Activated naive CD8-positive, alpha-beta T cell treated with anti-CD3 and anti-CD28 coated beads, Interleukin-2, amount 10 ng/mL, durations not matched to agents 7 days and 5 days (primary cell): ENCODE measurements around the gene WNT7A. TPM values are rescaled to one million over a fixed set of nuclear protein-coding genes. Genes with fewer than 3 reads are reported as not detected.
"Not testable (repeated sequence)": the region's sequence is repeated elsewhere in the genome, so short reads cannot be mapped to it uniquely, and the experiment has no call there.

ENCODE experiments used
- ATAC-seq: fragments of 150-1000 bp; cut with Tn5 transposase; one replicate; pipeline ENCODE4 v1.10.0; 2021; ENCODE audit warnings: low read depth, moderate library complexity
- POLR2A ChIA-PET: fragments of 350-600 bp; sonication (Branson Sonifier 250); formaldehyde crosslinking; loops from one replicate; lab custom pipeline; 2021; ENCODE audit warnings: antibody characterized with exemption; lab: Charles Lee
- DNase-seq: peaks from one replicate; pipeline ENCODE4 v3.0.0; 2021
- H3K27ac Mint-ChIP-seq: one replicate; pipeline ENCODE4 v1.8.0; 2022; ENCODE audit warnings: mild to moderate bottlenecking, mixed read lengths
- H3K27me3 Mint-ChIP-seq: one replicate; pipeline ENCODE4 v1.8.0; 2022; ENCODE audit warnings: mild to moderate bottlenecking, moderate library complexity, mixed read lengths
- H3K36me3 Mint-ChIP-seq: one replicate; pipeline ENCODE4 v1.8.0; 2021; ENCODE audit warnings: mild to moderate bottlenecking, mixed read lengths
- H3K4me1 Mint-ChIP-seq: one replicate; pipeline ENCODE4 v1.8.0; 2021; ENCODE audit warnings: mixed read lengths
- H3K4me3 Mint-ChIP-seq: one replicate; pipeline ENCODE4 v1.8.0; 2022; ENCODE audit warnings: mild to moderate bottlenecking, moderate library complexity, mixed read lengths
- H3K9me3 Mint-ChIP-seq: one replicate; pipeline ENCODE4 v1.8.0; 2021; ENCODE audit warnings: mixed read lengths
- total RNA-seq, 2 experiments: library from RNA; stranded (reverse); gene quantifications; one replicate each; pipeline ENCODE4 v1.2.3, GENCODE V29; 2021

Gene WNT7A
- total RNA-seq, 2 experiments from 2014 or later, result 1.5 TPM

DNA sequence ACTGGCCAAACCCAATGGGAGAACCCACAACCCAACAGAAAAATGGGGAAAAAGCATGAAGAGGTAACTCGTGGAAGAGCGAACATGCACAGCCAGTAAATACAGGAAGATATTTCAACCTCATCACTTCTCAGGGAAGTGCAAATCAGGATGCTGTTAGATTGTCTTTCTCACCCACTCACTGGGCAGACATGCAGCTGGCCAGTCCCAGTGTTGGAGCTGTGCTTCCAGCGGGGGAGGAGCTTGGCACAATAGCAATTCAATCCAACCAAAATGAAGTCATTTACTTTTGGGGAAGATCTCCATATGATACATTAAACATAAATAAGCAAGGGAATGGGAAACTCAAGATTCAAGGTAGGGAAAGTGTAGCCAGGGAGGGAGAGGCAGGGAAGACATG, 12.1 kb downstream of the WNT7A start:
- peaks cover 17% of the 10 kb centered on the region for H3K4me1 Mint-ChIP-seq
- peaks cover 2% of the 10 kb centered on the region for H3K36me3 Mint-ChIP-seq
- POLR2A ChIA-PET, result no interaction called here
- DNase-seq (no peak), ATAC-seq (no peak)
- H3K27me3 Mint-ChIP-seq, result peaks cover 15% of the 10 kb centered on the region
- no peak overlapping the region for H3K27ac Mint-ChIP-seq
- H3K9me3 Mint-ChIP-seq, result no peaks in the 10 kb centered on the region
- H3K4me3 Mint-ChIP-seq, result no peak overlapping the region

DNA sequence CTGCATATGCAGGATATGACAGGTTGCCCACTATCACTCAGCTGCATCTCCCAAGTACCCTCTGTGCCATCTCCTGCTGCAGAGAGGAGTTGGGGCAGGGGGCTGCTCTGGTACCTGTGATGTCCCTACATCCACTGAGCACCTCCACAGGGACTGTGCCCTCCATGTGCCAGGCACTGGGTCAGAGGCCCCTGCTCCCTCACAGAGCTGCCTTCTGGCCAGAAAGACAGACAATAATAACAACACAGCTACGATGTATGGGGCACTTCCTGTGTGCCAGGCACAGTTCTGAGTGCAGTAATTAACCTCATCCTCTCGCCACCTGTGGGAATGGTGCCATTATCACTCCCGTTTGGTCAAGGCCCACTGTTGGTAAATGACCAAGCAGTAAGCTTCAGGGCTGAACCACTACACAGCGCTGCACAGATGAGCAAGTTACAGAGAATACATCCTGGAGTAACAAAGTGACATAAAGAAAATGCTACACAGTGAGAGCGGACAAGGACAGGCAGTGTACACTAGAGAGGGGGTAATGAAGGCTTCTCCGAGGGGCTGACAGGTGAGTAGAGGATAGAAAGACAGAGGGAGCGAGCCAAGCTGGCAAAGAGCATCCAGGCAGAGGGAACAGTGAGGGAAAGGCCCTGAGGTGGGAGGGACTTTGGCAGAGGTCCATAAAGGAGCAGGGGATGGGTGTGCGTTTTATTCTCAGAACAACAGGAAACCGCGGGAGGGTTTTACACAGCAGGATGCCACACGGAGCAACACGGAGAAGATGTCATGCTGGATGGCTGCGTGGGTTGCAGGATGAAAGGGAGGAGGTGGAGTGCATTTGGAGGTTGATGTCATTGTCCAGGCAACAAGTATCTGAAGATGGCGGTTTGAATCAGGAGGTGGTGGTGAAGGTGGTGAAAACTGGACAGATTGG, 13.6 kb downstream of the WNT7A start:
- Mint-ChIP-seq H3K9me3 (no peaks in the 10 kb centered on the region), H3K27ac (peak overlapping the region; percentile 79), H3K27me3 (peaks cover 19% of the 10 kb centered on the region), H3K4me1 (peaks cover 17% of the 10 kb centered on the region), H3K4me3 (peak overlapping the region; percentile 63), H3K36me3 (peaks cover 2% of the 10 kb centered on the region)
- ATAC-seq, result peak; percentile 80
- DNase-seq, result peak; percentile 47
- POLR2A ChIA-PET, result interaction anchor here (0.7 to 0.9 kb wide), 2 partner anchors 147 to 256 kb away, joined by 3 to 4 read pairs; no protein-coding TSS in a partner anchor

DNA sequence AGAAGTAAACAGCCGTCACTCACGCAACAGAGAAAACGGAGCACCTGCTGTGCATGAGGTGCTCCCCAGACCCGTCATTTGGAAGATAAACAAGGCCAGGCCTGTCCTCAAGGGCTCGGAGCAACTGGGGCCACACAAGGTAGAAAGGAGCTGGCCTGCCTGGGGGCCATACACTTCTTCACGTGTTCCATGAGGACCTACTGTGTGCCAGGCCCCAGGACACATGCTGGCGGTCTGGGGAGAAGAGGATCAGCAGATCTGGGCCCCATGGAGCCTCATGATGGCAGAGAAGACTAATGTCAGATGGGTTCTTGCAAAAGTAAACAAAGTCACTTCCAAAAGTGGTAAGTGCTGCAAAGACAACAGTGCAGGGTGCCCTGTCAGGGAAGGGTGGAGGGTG, 14.3 kb downstream of the WNT7A start:
- Mint-ChIP-seq H3K36me3 (peaks cover 2% of the 10 kb centered on the region), H3K4me1 (peaks cover 17% of the 10 kb centered on the region), H3K27me3 (peaks cover 19% of the 10 kb centered on the region), H3K4me3 (no peak overlapping the region), H3K27ac (peak overlapping the region; percentile 42), H3K9me3 (no peaks in the 10 kb centered on the region)
- ATAC-seq, result no peak
- POLR2A ChIA-PET, result interaction anchor here (0.9 kb wide), 1 partner anchor 257 kb away, joined by 4 read pairs; no protein-coding TSS in a partner anchor
- DNase-seq, result no peak

GRCh38 chr3:13865106-13865505, 14.8 kb downstream of the WNT7A start:
- H3K27ac Mint-ChIP-seq, result peak overlapping the region; percentile 42
- no peak overlapping the region for H3K4me3 Mint-ChIP-seq
- peaks cover 17% of the 10 kb centered on the region for H3K4me1 Mint-ChIP-seq
- peaks cover 2% of the 10 kb centered on the region for H3K36me3 Mint-ChIP-seq
- ATAC-seq (no peak), DNase-seq (no peak)
- no peaks in the 10 kb centered on the region for H3K9me3 Mint-ChIP-seq
- POLR2A ChIA-PET, result no interaction called here
- peaks cover 19% of the 10 kb centered on the region for H3K27me3 Mint-ChIP-seq

GRCh38 chr3:13863965-13864595, 15.8 kb downstream of the WNT7A start:
- Mint-ChIP-seq H3K27ac (no peak overlapping the region), H3K36me3 (peaks cover 2% of the 10 kb centered on the region), H3K4me3 (no peak overlapping the region), H3K4me1 (peaks cover 17% of the 10 kb centered on the region), H3K27me3 (peaks cover 15% of the 10 kb centered on the region), H3K9me3 (no peaks in the 10 kb centered on the region)
- DNase-seq (no peak), ATAC-seq (no peak)
- POLR2A ChIA-PET, result no interaction called here

GRCh38 chr3:13863382-13863952, 16.4 kb downstream of the WNT7A start:
- Mint-ChIP-seq H3K27ac (no peak overlapping the region), H3K36me3 (peaks cover 2% of the 10 kb centered on the region), H3K4me3 (no peak overlapping the region), H3K9me3 (no peaks in the 10 kb centered on the region), H3K27me3 (peaks cover 15% of the 10 kb centered on the region), H3K4me1 (peaks cover 17% of the 10 kb centered on the region)
- ATAC-seq, result no peak
- POLR2A ChIA-PET, result no interaction called here
- DNase-seq, result no peak

DNA sequence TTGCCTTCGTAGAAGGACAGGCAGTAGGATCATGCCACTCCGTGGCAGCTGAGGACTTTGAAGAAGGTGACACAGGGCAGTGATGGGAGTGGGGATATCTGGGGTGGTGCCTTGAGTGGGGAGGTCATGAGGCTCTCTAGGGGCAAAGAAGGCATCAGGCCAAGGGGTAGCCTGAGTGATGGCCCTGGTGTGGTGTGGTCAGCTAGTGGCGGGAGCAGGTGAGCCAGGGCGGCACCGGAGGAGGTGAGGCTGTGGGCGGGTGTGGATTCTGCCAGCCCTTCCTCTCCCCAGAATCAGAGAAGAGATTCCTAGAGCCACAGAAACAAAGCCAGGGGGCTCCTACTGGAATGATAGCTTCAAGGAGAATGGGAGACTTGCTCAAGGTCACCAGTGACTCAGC, 18.4 kb downstream of the WNT7A start:
- no peaks in the 10 kb centered on the region for H3K9me3 Mint-ChIP-seq
- no peak for ATAC-seq
- peaks cover 9% of the 10 kb centered on the region for H3K27me3 Mint-ChIP-seq
- POLR2A ChIA-PET, result no interaction called here
- no peak for DNase-seq
- peaks cover 10% of the 10 kb centered on the region for H3K4me1 Mint-ChIP-seq
- H3K27ac Mint-ChIP-seq, result no peak overlapping the region
- no peaks in the 10 kb centered on the region for H3K36me3 Mint-ChIP-seq
- H3K4me3 Mint-ChIP-seq, result no peak overlapping the region

GRCh38 chr3:13860001-13860400, 19.9 kb downstream of the WNT7A start:
- POLR2A ChIA-PET, result no interaction called here
- H3K36me3 Mint-ChIP-seq, result no peaks in the 10 kb centered on the region
- H3K27ac Mint-ChIP-seq, result no peak overlapping the region
- DNase-seq (no peak), ATAC-seq (no peak)
- H3K9me3 Mint-ChIP-seq, result no peaks in the 10 kb centered on the region
- H3K27me3 Mint-ChIP-seq, result peaks cover 9% of the 10 kb centered on the region
- no peak overlapping the region for H3K4me3 Mint-ChIP-seq
- no peaks in the 10 kb centered on the region for H3K4me1 Mint-ChIP-seq

DNA sequence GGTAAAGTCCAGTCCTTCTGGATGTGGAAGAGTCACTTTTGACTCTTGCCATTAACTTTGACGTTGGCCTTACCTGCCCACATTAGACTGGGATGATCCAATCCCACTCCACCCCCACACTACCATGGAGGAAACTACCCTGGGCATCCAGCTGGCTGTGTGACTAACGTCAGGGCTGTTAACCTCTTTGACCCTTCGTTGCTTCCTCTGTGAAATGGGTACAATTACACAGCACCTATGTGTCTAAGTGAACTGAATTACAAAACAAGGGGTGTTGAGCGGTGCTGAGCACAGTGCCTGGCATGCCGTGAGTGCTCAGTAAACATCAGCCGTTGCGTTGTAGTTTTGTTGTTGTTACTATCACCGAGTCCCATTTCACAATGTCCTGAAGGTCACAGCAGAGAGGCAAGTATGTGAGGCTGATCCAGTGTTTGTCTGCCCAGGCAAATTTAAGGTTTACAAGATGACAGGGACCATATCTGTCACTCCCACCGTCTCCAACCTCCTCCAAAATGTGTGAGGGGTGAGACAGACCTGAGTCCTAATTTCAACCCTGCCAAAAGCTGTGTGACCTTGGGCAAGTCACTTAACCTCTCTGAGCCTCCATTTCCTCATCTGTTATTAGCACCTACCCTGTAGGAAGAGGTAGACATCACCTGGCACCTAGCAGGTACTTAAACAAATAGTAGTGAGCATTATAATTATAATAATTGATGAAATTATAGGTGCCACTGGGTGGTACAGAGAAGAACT, 20.9 kb downstream of the WNT7A start:
- no peak overlapping the region for H3K4me3 Mint-ChIP-seq
- H3K4me1 Mint-ChIP-seq, result peaks cover 1% of the 10 kb centered on the region
- H3K36me3 Mint-ChIP-seq, result no peaks in the 10 kb centered on the region
- no peak overlapping the region for H3K27ac Mint-ChIP-seq
- no peaks in the 10 kb centered on the region for H3K9me3 Mint-ChIP-seq
- POLR2A ChIA-PET, result no interaction called here
- no peak for ATAC-seq
- DNase-seq, result no peak
- peaks cover 9% of the 10 kb centered on the region for H3K27me3 Mint-ChIP-seq

- Mint-ChIP-seq H3K4me1 (peaks cover 10% of the 10 kb centered on the region), H3K4me3 (no peak overlapping the region), H3K36me3 (no peaks in the 10 kb centered on the region), H3K27ac (no peak overlapping the region), H3K27me3 (peaks cover 3% of the 10 kb centered on the region), H3K9me3 (no peaks in the 10 kb centered on the region)
- ATAC-seq, result no peak
- POLR2A ChIA-PET, result no interaction called here
- no peak for DNase-seq
These were observed 22.0 kb downstream of the WNT7A start for GRCh38 chr3:13857702-13858380.

DNA sequence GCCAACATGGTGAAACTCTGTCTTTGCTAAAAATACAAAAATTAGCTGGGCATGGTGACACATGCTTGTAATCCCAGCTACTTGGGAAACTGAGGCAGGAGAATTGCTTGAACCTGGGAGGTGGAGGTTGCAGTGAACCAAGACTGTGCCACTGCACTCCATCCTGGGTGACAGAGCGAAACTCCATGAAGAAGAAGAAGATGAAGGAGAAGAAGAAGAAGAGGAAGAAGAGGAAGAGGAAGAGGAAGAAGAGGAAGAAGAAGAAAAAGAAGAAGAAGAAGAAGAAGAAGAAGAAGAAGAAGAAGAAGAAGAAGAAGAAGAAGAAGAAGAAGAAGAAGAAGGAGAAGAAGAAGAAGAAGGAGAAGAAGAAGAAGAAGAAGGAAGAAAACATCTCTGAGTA, 23.2 kb downstream of the WNT7A start:
- H3K9me3 Mint-ChIP-seq, H3K4me3 Mint-ChIP-seq, POLR2A ChIA-PET, ATAC-seq, H3K27ac Mint-ChIP-seq, DNase-seq, H3K27me3 Mint-ChIP-seq, H3K36me3 Mint-ChIP-seq: not testable (repeated sequence)
- H3K4me1 Mint-ChIP-seq, result peaks cover 12% of the 10 kb centered on the region

DNA sequence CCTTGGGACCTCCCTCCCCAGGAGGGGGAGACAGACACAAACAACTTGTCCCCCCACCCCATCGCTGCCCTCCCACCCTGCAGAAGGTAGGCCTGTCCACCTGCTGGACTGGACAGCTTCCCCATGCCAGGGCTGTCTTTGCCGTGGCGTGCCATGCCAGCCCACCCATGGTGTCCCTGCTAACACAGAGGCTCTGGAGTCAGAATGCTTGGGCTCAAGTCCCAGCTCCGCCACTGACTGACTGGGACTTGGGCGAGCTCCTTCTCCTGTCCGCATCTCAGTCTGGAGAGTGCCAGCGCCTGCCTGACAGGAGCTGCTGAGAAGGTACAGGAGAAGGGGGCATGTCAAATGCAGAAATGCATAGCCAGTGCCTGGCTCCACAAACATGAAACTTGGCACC, 23.9 kb downstream of the WNT7A start:
- H3K9me3 Mint-ChIP-seq, result no peaks in the 10 kb centered on the region
- DNase-seq, result no peak
- POLR2A ChIA-PET, result no interaction called here
- peaks cover 12% of the 10 kb centered on the region for H3K4me1 Mint-ChIP-seq
- no peaks in the 10 kb centered on the region for H3K27me3 Mint-ChIP-seq
- no peaks in the 10 kb centered on the region for H3K36me3 Mint-ChIP-seq
- no peak overlapping the region for H3K27ac Mint-ChIP-seq
- no peak for ATAC-seq
- no peak overlapping the region for H3K4me3 Mint-ChIP-seq

- H3K4me1 Mint-ChIP-seq, result peaks cover 12% of the 10 kb centered on the region
- no peaks in the 10 kb centered on the region for H3K36me3 Mint-ChIP-seq
- no peaks in the 10 kb centered on the region for H3K9me3 Mint-ChIP-seq
- no peak for DNase-seq
- H3K27me3 Mint-ChIP-seq, result no peaks in the 10 kb centered on the region
- no peak overlapping the region for H3K4me3 Mint-ChIP-seq
- no peak for ATAC-seq
- POLR2A ChIA-PET, result no interaction called here
- no peak overlapping the region for H3K27ac Mint-ChIP-seq
These were observed 25.4 kb downstream of the WNT7A start for GRCh38 chr3:13854492-13854891.
